GM18870 (cell line): Measurements from ENCODE around the gene NPAS2.

Experiments used
- ATAC-seq: cut with Tn5 transposase; IDR thresholded peaks from one replicate; pipeline ENCODE4 v1.9.1; 2021; ENCODE audit warnings: moderate library complexity; ENCODE audit not compliant: unreplicated experiment

Gene NPAS2

GRCh38 chr2:101037161-101037755 is 217.3 kb downstream of the NPAS2 start:
- ATAC-seq = no peak

DNA sequence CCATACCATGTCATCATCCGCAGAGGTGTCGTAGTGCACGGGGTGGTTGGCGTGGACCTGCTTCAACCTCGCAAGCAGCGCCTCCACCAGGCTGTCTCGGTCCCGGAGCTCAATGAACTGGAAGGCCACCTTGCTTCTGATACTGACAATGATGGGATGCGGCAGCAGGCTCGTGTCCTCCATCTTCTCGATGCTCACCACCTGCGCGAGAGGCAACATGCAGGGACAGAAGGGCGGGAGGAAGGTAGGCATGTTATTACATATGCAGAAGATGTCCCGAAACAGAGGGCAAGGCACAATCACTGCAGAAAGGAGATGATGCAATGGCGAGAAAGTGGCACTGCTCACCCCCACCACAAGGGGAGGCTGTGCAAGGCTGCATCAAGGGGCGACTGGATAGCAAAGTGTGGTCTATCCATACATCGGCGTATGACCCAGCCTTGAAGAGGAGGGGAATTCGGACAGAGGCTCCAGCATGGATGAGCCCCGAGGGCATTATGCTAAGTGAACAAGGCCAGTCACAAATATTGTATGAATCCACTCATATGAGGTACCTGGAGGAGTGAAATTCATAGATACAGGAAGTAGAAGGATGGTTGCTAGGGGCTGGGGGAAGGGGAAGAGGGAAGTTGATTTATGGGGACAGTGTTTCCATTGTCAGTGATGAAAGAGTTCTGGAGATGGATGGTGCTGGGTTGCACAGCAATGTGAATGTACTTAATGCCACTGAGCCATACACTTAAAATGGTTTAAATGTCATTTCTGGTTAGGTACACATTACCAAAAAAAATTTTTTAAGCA is 218.7 kb downstream of the NPAS2 start:
- ATAC-seq = no peak

DNA sequence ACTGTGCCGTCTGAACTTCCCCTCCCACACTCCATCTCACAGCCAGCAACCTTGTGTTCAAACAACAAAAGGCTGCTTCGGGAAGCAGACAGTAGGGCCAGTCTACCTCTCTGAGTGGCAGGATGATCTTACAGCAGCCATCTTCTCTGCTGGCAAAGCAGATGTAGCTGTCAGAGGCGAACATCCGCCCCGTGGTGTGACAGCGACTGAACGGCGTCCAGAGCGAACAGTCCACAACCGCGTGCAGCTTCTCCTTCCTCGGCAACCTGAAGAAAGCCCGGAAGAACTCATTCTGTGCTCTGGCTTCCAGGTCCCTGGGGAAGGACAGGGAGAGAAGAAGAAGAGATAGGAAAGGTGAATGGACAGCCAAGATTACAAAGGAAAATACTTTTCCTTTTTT is 220.1 kb downstream of the NPAS2 start:
- no peak for ATAC-seq

DNA sequence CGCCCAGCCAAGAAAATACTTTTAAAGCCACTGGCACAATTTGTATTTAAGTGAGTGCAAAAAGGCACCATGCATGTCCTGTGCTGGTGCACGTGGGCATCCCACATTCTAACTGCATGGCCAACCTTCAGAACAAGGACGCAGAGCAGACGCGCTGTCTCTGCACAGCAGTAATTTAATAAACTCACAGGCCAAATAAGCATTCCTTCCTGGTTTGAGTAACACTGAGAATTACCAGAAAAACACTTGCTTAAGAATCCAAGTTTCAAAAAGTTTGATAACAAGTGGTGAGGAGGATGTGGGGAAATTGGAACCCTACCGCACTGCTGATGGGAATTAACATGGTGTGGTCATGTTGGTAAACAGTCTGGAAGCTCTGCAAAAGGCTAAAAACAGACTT is 220.8 kb downstream of the NPAS2 start:
- ATAC-seq = no peak

GRCh38 chr2:101041413-101041812 is 221.5 kb downstream of the NPAS2 start:
- no peak for ATAC-seq

DNA sequence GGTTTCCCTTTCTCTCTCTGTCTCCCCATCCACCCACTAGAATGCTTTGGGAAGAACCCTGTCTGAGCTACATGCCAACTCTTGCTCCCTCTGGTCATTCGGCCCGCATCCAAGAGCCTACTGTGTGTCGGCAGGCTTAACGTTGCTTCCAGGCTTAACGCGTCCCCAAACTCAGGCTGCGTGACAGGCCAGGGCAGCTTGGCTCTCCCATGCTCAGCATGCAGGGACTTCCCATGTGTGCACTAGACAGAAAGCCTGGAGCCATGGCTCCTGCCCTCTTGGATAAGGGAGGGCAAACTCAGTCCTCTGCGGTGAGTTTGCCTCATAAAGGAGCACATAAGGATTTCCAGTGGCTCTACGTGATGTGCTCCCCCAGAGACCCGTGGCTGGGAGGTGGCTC is 225.4 kb downstream of the NPAS2 start:
- no peak for ATAC-seq
